SK-N-SH (cell line): Measurements from ENCODE around the gene GPC2. TPM values are rescaled to one million over a fixed set of nuclear protein-coding genes. Genes with fewer than 3 reads are reported as not detected.

Experiments used
- CTCF ChIA-PET: fragments of 300-600, 350-600 bp; formaldehyde crosslinking; extraction: SDS; loops from one replicate; lab custom pipeline; 2021; lab: Yijun Ruan, JAX
- POLR2A ChIA-PET: fragments of 350-600 bp; sonication (Branson Sonifier 250); formaldehyde crosslinking; extraction: SDS; loops from one replicate; lab custom pipeline; 2020; ENCODE audit warnings: antibody characterized with exemption, inconsistent platforms; lab: Yijun Ruan, JAX
- DNase-seq: peaks from one replicate; pipeline ENCODE4 v3.0.0; 2012
- H2AFZ ChIP-seq: fragments of 200-600 bp; sonication (generic); 2 replicates; pipeline ENCODE4 v1.8.1; 2016; ENCODE audit warnings: antibody characterized with exemption, mild to moderate bottlenecking, low read depth
- H3F3A ChIP-seq: fragments of 200-600 bp; sonication (generic); replicated peaks from 2 replicates; pipeline ENCODE3; 2016; ENCODE audit warnings: antibody characterized with exemption, mild to moderate bottlenecking; ENCODE audit not compliant: insufficient read depth
- H3K27ac ChIP-seq, 2 experiments: fragments of 200-500 bp in 1 of 2; fragments of 200-600 bp in 1 of 2; sonication (Bioruptor generic) in 1 of 2; sonication (generic), shearing (Covaris generic) in 1 of 2; 2 replicates each; pipeline versions ENCODE4 v1.5.1 to v1.6.1; 2014 to 2016; ENCODE audit warnings: low read depth in 2 of 2, inconsistent platforms in 1 of 2, low read length in 1 of 2, mild to moderate bottlenecking in 1 of 2, mixed read lengths in 1 of 2
- H3K27me3 ChIP-seq: fragments of 200-600 bp; sonication (generic), shearing (Covaris generic); 2 replicates; pipeline ENCODE4 v1.6.1; 2016; ENCODE audit warnings: mixed run types; ENCODE audit not compliant: insufficient read depth
- H3K36me3 ChIP-seq, 2 experiments: fragments of 200-500 bp in 1 of 2; fragments of 200-600 bp in 1 of 2; sonication (Bioruptor generic) in 1 of 2; sonication (generic) in 1 of 2; replicated peaks in 1 of 2; 2 replicates each; pipeline versions ENCODE3 to v1.5.1; 2014 to 2016; ENCODE audit warnings: low read length in 1 of 2, mild to moderate bottlenecking in 1 of 2; ENCODE audit not compliant: insufficient read depth in 2 of 2, control insufficient read depth in 1 of 2
- H3K4me1 ChIP-seq, 2 experiments: fragments of 200-500 bp in 1 of 2; fragments of 200-600 bp in 1 of 2; sonication (Bioruptor generic) in 1 of 2; sonication (generic), shearing (Covaris generic) in 1 of 2; 2 replicates each; pipeline versions ENCODE4 v1.5.1 to v1.6.1; 2014 to 2016; ENCODE audit warnings: low read depth in 1 of 2, low read length in 1 of 2, mixed run types in 1 of 2; ENCODE audit not compliant: insufficient read depth in 2 of 2, control insufficient read depth in 1 of 2
- H3K4me2 ChIP-seq: fragments of 200-600 bp; sonication (generic), shearing (Covaris generic); 2 replicates; pipeline ENCODE4 v1.6.1; 2017; ENCODE audit warnings: mixed run types
- H3K4me3 ChIP-seq, 2 experiments: fragments of 200-500 bp in 1 of 2; fragments of 200-600 bp in 1 of 2; sonication (Bioruptor generic) in 1 of 2; sonication (generic), shearing (Covaris generic) in 1 of 2; 2 replicates each; pipeline versions ENCODE4 v1.5.1 to v1.8.1; 2014 to 2016; ENCODE audit warnings: low read depth in 2 of 2, inconsistent platforms in 1 of 2, low read length in 1 of 2, mild to moderate bottlenecking in 1 of 2, mixed read lengths in 1 of 2, moderate library complexity in 1 of 2
- H3K79me2 ChIP-seq: fragments of 200-600 bp; sonication (generic); 2 replicates; pipeline ENCODE4 v1.8.1; 2017; ENCODE audit warnings: mild to moderate bottlenecking; ENCODE audit not compliant: insufficient read depth
- H3K9ac ChIP-seq: fragments of 200-600 bp; sonication (generic); 2 replicates; pipeline ENCODE4 v1.6.1; 2017; ENCODE audit warnings: mixed run types
- H3K9me2 ChIP-seq: fragments of 200-600 bp; sonication (generic); 2 replicates; pipeline ENCODE4 v1.6.1; 2017; ENCODE audit warnings: mixed run types
- H3K9me3 ChIP-seq: fragments of 200-600 bp; sonication (generic); 2 replicates; pipeline ENCODE4 v1.6.1; 2017; ENCODE audit warnings: mixed run types, mild to moderate bottlenecking, moderate library complexity
- H4K20me1 ChIP-seq: fragments of 200-600 bp; sonication (generic); 2 replicates; pipeline ENCODE4 v1.6.1; 2017; ENCODE audit warnings: mild to moderate bottlenecking, mixed run types; ENCODE audit not compliant: insufficient read depth
- EP300 ChIP-seq, 2 experiments: IDR thresholded peaks; 2 replicates each; pipeline versions ENCODE4 v1.4.0 to v1.6.1; 2012; ENCODE audit warnings: borderline replicate concordance in 1 of 2, low read depth in 1 of 2, low read length in 1 of 2
- FOXJ3 ChIP-seq: sonication (generic); formaldehyde crosslinking; IDR thresholded peaks from 2 replicates; pipeline ENCODE4 v1.5.1; 2020; ENCODE audit warnings: mild to moderate bottlenecking, missing genetic modification reagents
- MEF2A ChIP-seq: IDR thresholded peaks from 2 replicates; pipeline ENCODE4 v1.4.0; 2012; ENCODE audit warnings: low read depth, borderline replicate concordance
- MXI1 ChIP-seq: IDR thresholded peaks from 2 replicates; pipeline ENCODE4 v1.6.1; 2012; ENCODE audit warnings: mild to moderate bottlenecking, low read depth, low read length, improper control_type of control experiment
- POLR2AphosphoS5 ChIP-seq: IDR thresholded peaks from 2 replicates; pipeline ENCODE4 v1.6.1; 2012; ENCODE audit warnings: low read depth, low read length
- RXRA ChIP-seq: IDR thresholded peaks from 2 replicates; pipeline ENCODE4 v1.4.0; 2012; ENCODE audit warnings: low read depth, mild to moderate bottlenecking, borderline replicate concordance
- SIN3A ChIP-seq: IDR thresholded peaks from 2 replicates; pipeline ENCODE4 v1.6.1; 2012; ENCODE audit warnings: low read depth, mild to moderate bottlenecking, low read length, moderate library complexity, borderline replicate concordance
- TAF1 ChIP-seq: IDR thresholded peaks from 2 replicates; pipeline ENCODE4 v1.6.1; 2012; ENCODE audit warnings: low read depth, mild to moderate bottlenecking, low read length, moderate library complexity, borderline replicate concordance
- TEAD4 ChIP-seq: IDR thresholded peaks from 2 replicates; pipeline ENCODE4 v1.4.0; 2012; ENCODE audit warnings: mild to moderate bottlenecking, borderline replicate concordance; ENCODE audit not compliant: insufficient read depth
- YY1 ChIP-seq: IDR thresholded peaks from 2 replicates; pipeline ENCODE4 v1.4.0; 2012; ENCODE audit warnings: low read depth, mild to moderate bottlenecking
- WGBS: methylation state at CpG from one replicate; pipeline ENCODE4 v1.1.6; 2017; ENCODE audit warnings: low lambda C conversion rate; 5-methylcytosine and 5-hydroxymethylcytosine counted together
- polyA plus RNA-seq, 3 experiments: library from polyadenylated mRNA; depleted of rRNA; stranded (reverse); fragments of >200 nt; gene quantifications; 2 replicates each; pipeline ENCODE4 v1.2.3, GENCODE V29; 2012
- TF ChIP-seq, protein P1 (sequence below): IDR thresholded peaks from 2 replicates; pipeline ENCODE4; 2012
- TF ChIP-seq, protein P2 (sequence below): IDR thresholded peaks from 2 replicates; pipeline ENCODE4 v1.4.0; 2012; ENCODE audit warnings: low read depth, borderline replicate concordance
- TF ChIP-seq, protein P3 (sequence below): fragments of 150-350 bp; IDR thresholded peaks from 2 replicates; pipeline ENCODE4 v1.6.1; 2017; ENCODE audit warnings: antibody characterized with exemption, low read length, low read depth, borderline replicate concordance
- TF ChIP-seq, protein P4 (sequence below): IDR thresholded peaks from 2 replicates; pipeline ENCODE4 v1.4.0; 2012; ENCODE audit warnings: low read depth, borderline replicate concordance
- TF ChIP-seq, protein P5 (sequence below): fragments of 200-600 bp; sonication (generic); IDR thresholded peaks from 2 replicates; pipeline ENCODE4 v1.6.1; 2017; ENCODE audit warnings: antibody characterized with exemption, mild to moderate bottlenecking, moderate library complexity

Gene GPC2
- polyA plus RNA-seq, 1 of the 3 experiments (the other 2 are of a cell fraction): 12.9 TPM

DNA sequence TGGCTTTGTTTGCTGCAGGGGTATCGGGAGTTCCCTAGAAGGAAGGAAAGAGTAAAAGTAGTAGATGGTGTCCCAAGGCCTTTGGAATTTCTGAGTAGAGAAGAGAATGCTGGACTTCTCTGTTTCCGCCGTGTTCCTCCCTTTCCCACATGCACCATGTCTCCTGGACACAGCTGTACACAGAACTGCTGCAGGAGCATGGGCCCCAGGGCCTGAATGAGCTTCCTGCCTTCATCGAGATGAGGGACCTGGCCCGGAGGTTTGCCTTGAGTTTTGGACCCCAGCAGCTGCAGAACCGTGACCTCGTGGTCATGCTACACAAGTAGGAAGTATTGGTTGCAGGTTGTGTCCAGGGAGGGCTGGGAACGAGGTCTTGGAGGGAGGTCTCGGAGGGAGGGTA is 27.3 kb upstream of the GPC2 start:
- Histone ChIP-seq H3K4me3 (no peak overlapping the region), H3K4me2 (no peak overlapping the region), H3K27ac (no peak overlapping the region), H3K27me3 (no peaks in the 10 kb centered on the region; the same call in 1 of the 2 replicates), H3K9ac (no peak overlapping the region), H3K9me3 (no peaks in the 10 kb centered on the region), H2AFZ (no peak overlapping the region), H3K79me2 (no peaks in the 10 kb centered on the region), H3K9me2 (no peaks in the 10 kb centered on the region), H3F3A (no peaks in the 10 kb centered on the region), H3K4me1 (no peaks in the 10 kb centered on the region), H3K36me3 (no peaks in the 10 kb centered on the region), H4K20me1 (no peaks in the 10 kb centered on the region)
- WGBS: 78% methylated on average over 9 of the region's 9 CpGs
- no peak for DNase-seq
- CTCF ChIA-PET: interaction anchor here (0.6 to 1.1 kb wide), 3 partner anchors 9 to 72 kb away, joined by 3 to 13 read pairs (median 5); no protein-coding TSS in a partner anchor
- POLR2A ChIA-PET: no interaction called here
- TF ChIP-seq, protein P1, sequence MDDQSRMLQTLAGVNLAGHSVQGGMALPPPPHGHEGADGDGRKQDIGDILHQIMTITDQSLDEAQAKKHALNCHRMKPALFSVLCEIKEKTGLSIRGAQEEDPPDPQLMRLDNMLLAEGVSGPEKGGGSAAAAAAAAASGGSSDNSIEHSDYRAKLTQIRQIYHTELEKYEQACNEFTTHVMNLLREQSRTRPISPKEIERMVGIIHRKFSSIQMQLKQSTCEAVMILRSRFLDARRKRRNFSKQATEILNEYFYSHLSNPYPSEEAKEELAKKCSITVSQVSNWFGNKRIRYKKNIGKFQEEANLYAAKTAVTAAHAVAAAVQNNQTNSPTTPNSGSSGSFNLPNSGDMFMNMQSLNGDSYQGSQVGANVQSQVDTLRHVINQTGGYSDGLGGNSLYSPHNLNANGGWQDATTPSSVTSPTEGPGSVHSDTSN: no peak
- TF ChIP-seq, protein P2, sequence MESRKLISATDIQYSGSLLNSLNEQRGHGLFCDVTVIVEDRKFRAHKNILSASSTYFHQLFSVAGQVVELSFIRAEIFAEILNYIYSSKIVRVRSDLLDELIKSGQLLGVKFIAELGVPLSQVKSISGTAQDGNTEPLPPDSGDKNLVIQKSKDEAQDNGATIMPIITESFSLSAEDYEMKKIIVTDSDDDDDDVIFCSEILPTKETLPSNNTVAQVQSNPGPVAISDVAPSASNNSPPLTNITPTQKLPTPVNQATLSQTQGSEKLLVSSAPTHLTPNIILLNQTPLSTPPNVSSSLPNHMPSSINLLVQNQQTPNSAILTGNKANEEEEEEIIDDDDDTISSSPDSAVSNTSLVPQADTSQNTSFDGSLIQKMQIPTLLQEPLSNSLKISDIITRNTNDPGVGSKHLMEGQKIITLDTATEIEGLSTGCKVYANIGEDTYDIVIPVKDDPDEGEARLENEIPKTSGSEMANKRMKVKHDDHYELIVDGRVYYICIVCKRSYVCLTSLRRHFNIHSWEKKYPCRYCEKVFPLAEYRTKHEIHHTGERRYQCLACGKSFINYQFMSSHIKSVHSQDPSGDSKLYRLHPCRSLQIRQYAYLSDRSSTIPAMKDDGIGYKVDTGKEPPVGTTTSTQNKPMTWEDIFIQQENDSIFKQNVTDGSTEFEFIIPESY: no peak
- TF ChIP-seq TAF1: no peak
- TF ChIP-seq, protein P3, sequence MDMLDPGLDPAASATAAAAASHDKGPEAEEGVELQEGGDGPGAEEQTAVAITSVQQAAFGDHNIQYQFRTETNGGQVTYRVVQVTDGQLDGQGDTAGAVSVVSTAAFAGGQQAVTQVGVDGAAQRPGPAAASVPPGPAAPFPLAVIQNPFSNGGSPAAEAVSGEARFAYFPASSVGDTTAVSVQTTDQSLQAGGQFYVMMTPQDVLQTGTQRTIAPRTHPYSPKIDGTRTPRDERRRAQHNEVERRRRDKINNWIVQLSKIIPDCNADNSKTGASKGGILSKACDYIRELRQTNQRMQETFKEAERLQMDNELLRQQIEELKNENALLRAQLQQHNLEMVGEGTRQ: no peak
- no peak for TF ChIP-seq MEF2A
- TF ChIP-seq SIN3A: no peak
- no peak for TF ChIP-seq POLR2AphosphoS5

DNA sequence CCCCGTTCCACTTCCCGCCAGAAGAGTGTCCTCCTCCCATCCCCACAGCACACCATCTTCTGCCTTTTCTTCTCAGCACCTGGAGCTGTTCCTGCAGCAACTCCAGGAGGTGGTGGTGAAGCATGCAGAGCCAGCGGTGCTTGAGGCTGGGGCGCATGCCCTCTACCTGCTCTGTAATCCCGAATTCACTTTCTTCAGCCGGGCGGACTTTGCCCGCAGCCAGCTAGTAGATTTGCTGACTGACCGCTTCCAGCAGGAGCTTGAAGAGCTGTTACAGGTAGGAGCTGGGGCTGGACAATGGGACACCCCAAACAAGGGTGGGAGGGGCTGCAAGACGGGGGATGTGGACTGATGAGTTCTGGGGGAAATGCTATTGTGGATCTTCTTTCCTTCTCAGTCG is 23.5 kb upstream of the GPC2 start:
- ChIA-PET POLR2A (interaction anchor here (1.1 kb wide), 1 partner anchor 10 kb away, joined by 3 read pairs; no protein-coding TSS in a partner anchor), CTCF (interaction anchor here (1.2 to 5.7 kb wide), 3 partner anchors 12 to 72 kb away, joined by 3 to 23 read pairs (median 5); no protein-coding TSS in a partner anchor)
- DNase-seq: no peak
- H3K27me3 ChIP-seq: no peaks in the 10 kb centered on the region; the same call in 1 of the 2 replicates
- H3F3A ChIP-seq: no peaks in the 10 kb centered on the region
- no peaks in the 10 kb centered on the region for H3K4me1 ChIP-seq
- H3K9me3 ChIP-seq: no peaks in the 10 kb centered on the region
- H4K20me1 ChIP-seq: no peaks in the 10 kb centered on the region
- no peak overlapping the region for H3K4me2 ChIP-seq
- H3K9me2 ChIP-seq: no peaks in the 10 kb centered on the region
- no peak overlapping the region for H2AFZ ChIP-seq
- 83% methylated on average over 11 of the region's 11 CpGs for WGBS
- H3K4me3 ChIP-seq: no peak overlapping the region
- TF ChIP-seq MXI1 (no peak), YY1 (no peak), EP300 (IDR thresholded peaks at IDR 0.05; ENCODE audit: borderline replicate concordance in 1 of 2, low read depth in 1 of 2, low read length in 1 of 2) (no peak), TEAD4 (no peak), FOXJ3 (CRISPR knock-in tag) (no peak), RXRA (no peak)
- TF ChIP-seq, protein P4, sequence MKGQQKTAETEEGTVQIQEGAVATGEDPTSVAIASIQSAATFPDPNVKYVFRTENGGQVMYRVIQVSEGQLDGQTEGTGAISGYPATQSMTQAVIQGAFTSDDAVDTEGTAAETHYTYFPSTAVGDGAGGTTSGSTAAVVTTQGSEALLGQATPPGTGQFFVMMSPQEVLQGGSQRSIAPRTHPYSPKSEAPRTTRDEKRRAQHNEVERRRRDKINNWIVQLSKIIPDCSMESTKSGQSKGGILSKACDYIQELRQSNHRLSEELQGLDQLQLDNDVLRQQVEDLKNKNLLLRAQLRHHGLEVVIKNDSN: no peak
- TF ChIP-seq, protein P5, sequence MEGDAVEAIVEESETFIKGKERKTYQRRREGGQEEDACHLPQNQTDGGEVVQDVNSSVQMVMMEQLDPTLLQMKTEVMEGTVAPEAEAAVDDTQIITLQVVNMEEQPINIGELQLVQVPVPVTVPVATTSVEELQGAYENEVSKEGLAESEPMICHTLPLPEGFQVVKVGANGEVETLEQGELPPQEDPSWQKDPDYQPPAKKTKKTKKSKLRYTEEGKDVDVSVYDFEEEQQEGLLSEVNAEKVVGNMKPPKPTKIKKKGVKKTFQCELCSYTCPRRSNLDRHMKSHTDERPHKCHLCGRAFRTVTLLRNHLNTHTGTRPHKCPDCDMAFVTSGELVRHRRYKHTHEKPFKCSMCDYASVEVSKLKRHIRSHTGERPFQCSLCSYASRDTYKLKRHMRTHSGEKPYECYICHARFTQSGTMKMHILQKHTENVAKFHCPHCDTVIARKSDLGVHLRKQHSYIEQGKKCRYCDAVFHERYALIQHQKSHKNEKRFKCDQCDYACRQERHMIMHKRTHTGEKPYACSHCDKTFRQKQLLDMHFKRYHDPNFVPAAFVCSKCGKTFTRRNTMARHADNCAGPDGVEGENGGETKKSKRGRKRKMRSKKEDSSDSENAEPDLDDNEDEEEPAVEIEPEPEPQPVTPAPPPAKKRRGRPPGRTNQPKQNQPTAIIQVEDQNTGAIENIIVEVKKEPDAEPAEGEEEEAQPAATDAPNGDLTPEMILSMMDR: no peak
- H3K27ac ChIP-seq: no peak overlapping the region
- no peaks in the 10 kb centered on the region for H3K79me2 ChIP-seq
- H3K36me3 ChIP-seq: no peaks in the 10 kb centered on the region
- H3K9ac ChIP-seq: no peak overlapping the region
